Tibial nerve (tissue), 4 donors: Measurements from ENCODE around the gene ACBD7. TPM values are rescaled to one million over a fixed set of nuclear protein-coding genes. Genes with fewer than 3 reads are reported as not detected.

Source experiments
- DNase-seq, 2 donors: peaks; one replicate each; pipeline ENCODE4 v3.0.0-alpha.2; 2019; ENCODE audit warnings: low spot score in 2 of 2
- H3K27ac ChIP-seq, 4 donors: fragments of 200-600 bp; sonication (generic) in 3 of 4; one replicate each; pipeline ENCODE4 v1.5.1; 2017 to 2019; ENCODE audit warnings: mild to moderate bottlenecking in 1 of 4
- H3K27me3 ChIP-seq, 2 donors: fragments of 200-600 bp; sonication (generic) in 1 of 2; one replicate each; pipeline versions ENCODE4 v1.5.1 to v1.6.0; 2017 to 2019
- H3K36me3 ChIP-seq, 3 donors: fragments of 200-600 bp; sonication (generic); one replicate each; pipeline ENCODE4 v1.5.1; 2018 to 2019
- H3K4me1 ChIP-seq, 4 donors: fragments of 200-600 bp; sonication (generic) in 3 of 4; one replicate each; pipeline ENCODE4 v1.5.1; 2017 to 2019
- H3K4me3 ChIP-seq, 4 donors: fragments of 200-600 bp; sonication (generic) in 3 of 4; one replicate each; pipeline ENCODE4 v1.5.1; 2017 to 2019; ENCODE audit warnings: mild to moderate bottlenecking in 1 of 4, moderate library complexity in 1 of 4
- H3K9me3 ChIP-seq, 4 donors: fragments of 200-600 bp; sonication (generic) in 3 of 4; one replicate each; pipeline ENCODE4 v1.5.1; 2017 to 2019
- CTCF ChIP-seq, 5 experiments: fragments of 200-600 bp in 3 of 5; fragments of 450-650 bp in 2 of 5; sonication (generic) in 3 of 5; IDR thresholded peaks; one replicate each; pipeline ENCODE4 v1.5.1; 2016 to 2019; ENCODE audit warnings: antibody characterized with exemption in 5 of 5, mild to moderate bottlenecking in 3 of 5, moderate library complexity in 2 of 5
- EP300 ChIP-seq, 2 donors: sonication (generic); formaldehyde crosslinking; IDR thresholded peaks; one replicate each; pipeline ENCODE4 v1.6.1; 2017; ENCODE audit warnings: antibody characterized with exemption in 2 of 2, mild to moderate bottlenecking in 1 of 2
- POLR2A ChIP-seq, 2 donors: fragments of 450-650 bp; IDR thresholded peaks; one replicate each; pipeline ENCODE4 v1.6.1; 2017; ENCODE audit warnings: antibody characterized with exemption in 2 of 2, mild to moderate bottlenecking in 2 of 2, moderate library complexity in 2 of 2
- WGBS, 2 donors: methylation state at CpG; one replicate each; pipeline ENCODE4 v1.1.5; 2018; 5-methylcytosine and 5-hydroxymethylcytosine counted together
- total RNA-seq, 4 donors: library from RNA; depleted of rRNA; stranded (reverse); fragments of >200 nt; gene quantifications; one replicate each; pipeline ENCODE4 v1.1.0, GENCODE V29; 2016

The ACBD7 gene
- total RNA-seq, 4 donors from 2014 or later: 1.5 to 12.0 (median 7.4) TPM

- Histone ChIP-seq H3K4me3 (no peak overlapping the region), H3K4me1 (no peaks in the 10 kb centered on the region), H3K27me3 (no peaks in the 10 kb centered on the region), H3K36me3 (no peaks in the 10 kb centered on the region), H3K27ac (no peak overlapping the region), H3K9me3 (peaks cover 0 to 26% (median 0%) of the 10 kb centered on the region in 4 donors)
- TF ChIP-seq EP300 (IDR thresholded peaks at IDR 0.05): no peak
- TF ChIP-seq CTCF (IDR thresholded peaks at IDR 0.05): no peak
- TF ChIP-seq POLR2A (IDR thresholded peaks at IDR 0.05): no peak
- WGBS, 2 donors: 72 to 83% methylated on average over 4 of the region's 4 CpGs
- no peak for DNase-seq
Measured at GRCh38 chr10:15059914-15060313, 28.7 kb downstream of the ACBD7 start.

GRCh38 chr10:15058689-15059088 is 29.9 kb downstream of the ACBD7 start:
- no peak for DNase-seq

GRCh38 chr10:15053061-15053460 is 35.5 kb downstream of the ACBD7 start:
- WGBS, 2 donors: 91 to 92% methylated on average over 3 of the region's 3 CpGs
- no peak for TF ChIP-seq EP300 (IDR thresholded peaks at IDR 0.05)
- no peak for DNase-seq
- H3K4me1 ChIP-seq: no peaks in the 10 kb centered on the region
- H3K27ac ChIP-seq: no peak overlapping the region
- H3K36me3 ChIP-seq: no peaks in the 10 kb centered on the region
- H3K27me3 ChIP-seq: no peaks in the 10 kb centered on the region
- H3K4me3 ChIP-seq: no peak overlapping the region
- no peaks in the 10 kb centered on the region for H3K9me3 ChIP-seq

More at GRCh38 chr10:15058689-15059088, 29.9 kb downstream of the ACBD7 start:
- H3K36me3 ChIP-seq: no peaks in the 10 kb centered on the region
- no peaks in the 10 kb centered on the region for H3K4me1 ChIP-seq
- peaks cover 0 to 21% (median 0%) of the 10 kb centered on the region in 4 donors for H3K9me3 ChIP-seq
- H3K27ac ChIP-seq: no peak overlapping the region
- no peaks in the 10 kb centered on the region for H3K27me3 ChIP-seq
- H3K4me3 ChIP-seq: no peak overlapping the region
- 59 to 66% methylated on average over 1 of the region's 1 CpG for WGBS, 2 donors
- no peak for TF ChIP-seq POLR2A (IDR thresholded peaks at IDR 0.05)
- no peak for TF ChIP-seq EP300 (IDR thresholded peaks at IDR 0.05)
- TF ChIP-seq CTCF (IDR thresholded peaks at IDR 0.05): no peak

- WGBS, 2 donors: 71 to 72% methylated on average over 7 of the region's 7 CpGs
- no peaks in the 10 kb centered on the region for H3K9me3 ChIP-seq
- DNase-seq: no peak
- H3K4me1 ChIP-seq: peaks cover 0 to 2% (median 0%) of the 10 kb centered on the region in 4 donors
- H3K4me3 ChIP-seq: no peak overlapping the region
- H3K36me3 ChIP-seq: no peaks in the 10 kb centered on the region
- H3K27ac ChIP-seq: no peak overlapping the region
- TF ChIP-seq CTCF (IDR thresholded peaks at IDR 0.05) (no peak), POLR2A (IDR thresholded peaks at IDR 0.05) (no peak), EP300 (IDR thresholded peaks at IDR 0.05) (no peak)
- no peaks in the 10 kb centered on the region for H3K27me3 ChIP-seq
Measured at GRCh38 chr10:15052121-15052520, 36.5 kb downstream of the ACBD7 start.

GRCh38 chr10:15049533-15049932 is 39.0 kb downstream of the ACBD7 start:
- Histone ChIP-seq H3K36me3 (no peaks in the 10 kb centered on the region), H3K9me3 (no peaks in the 10 kb centered on the region), H3K4me1 (peaks cover 0 to 15% (median 2%) of the 10 kb centered on the region in 4 donors), H3K27ac (no peak overlapping the region), H3K27me3 (no peaks in the 10 kb centered on the region), H3K4me3 (no peak overlapping the region)
- DNase-seq: no peak
- TF ChIP-seq EP300 (IDR thresholded peaks at IDR 0.05) (no peak), CTCF (IDR thresholded peaks at IDR 0.05) (no peak), POLR2A (IDR thresholded peaks at IDR 0.05) (no peak)

- 38 to 40% methylated on average over 5 of the region's 5 CpGs for WGBS, 2 donors
- H3K36me3 ChIP-seq: no peaks in the 10 kb centered on the region
- no peak overlapping the region for H3K4me3 ChIP-seq
- H3K9me3 ChIP-seq: peaks cover 0 to 6% (median 0%) of the 10 kb centered on the region in 4 donors
- H3K4me1 ChIP-seq: peaks cover 0 to 15% (median 2%) of the 10 kb centered on the region in 4 donors
- TF ChIP-seq CTCF (IDR thresholded peaks at IDR 0.05) (no peak), EP300 (IDR thresholded peaks at IDR 0.05) (no peak), POLR2A (IDR thresholded peaks at IDR 0.05) (no peak)
- no peak for DNase-seq
- peak overlapping the region in 2 of 4 donors; percentile 55 to 82 for H3K27ac ChIP-seq
- H3K27me3 ChIP-seq: no peaks in the 10 kb centered on the region
Measured at GRCh38 chr10:15046626-15047025, 42.0 kb downstream of the ACBD7 start.
